COLO829 (cell line): ENCODE data around the gene DPYSL3.

Experiments used
- DNase-seq: peaks from one replicate; pipeline ENCODE4 v3.0.0; 2012; ENCODE audit warnings: low spot score

The DPYSL3 gene

GRCh38 chr5:147472664-147473475 is 37.0 kb downstream of the DPYSL3 start:
- DNase-seq = no peak

- DNase-seq = no peak
These were observed 41.8 kb downstream of the DPYSL3 start for GRCh38 chr5:147467973-147468508.

GRCh38 chr5:147466360-147466980 is 43.4 kb downstream of the DPYSL3 start:
- DNase-seq = no peak

GRCh38 chr5:147465747-147466146 is 44.1 kb downstream of the DPYSL3 start:
- no peak for DNase-seq

DNA sequence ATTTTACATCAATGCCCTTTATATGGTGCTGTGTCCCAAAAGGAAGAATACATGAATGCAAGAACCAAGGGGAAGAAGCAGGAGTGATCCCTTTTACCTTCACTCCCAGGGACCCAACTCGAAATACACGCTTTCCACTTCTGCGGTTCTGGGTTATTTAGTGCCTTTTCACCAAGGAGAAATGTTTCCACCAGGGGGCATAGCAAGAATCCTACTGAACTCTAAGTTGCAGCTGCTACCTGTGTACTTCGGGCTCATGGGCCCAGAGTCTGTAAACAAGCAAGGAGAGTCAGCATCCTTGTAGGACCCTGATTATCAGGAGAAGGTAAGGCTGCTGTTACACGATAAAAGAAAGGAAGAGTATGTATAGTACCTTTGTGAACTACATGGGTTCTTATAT is 45.7 kb downstream of the DPYSL3 start:
- DNase-seq = no peak

DNA sequence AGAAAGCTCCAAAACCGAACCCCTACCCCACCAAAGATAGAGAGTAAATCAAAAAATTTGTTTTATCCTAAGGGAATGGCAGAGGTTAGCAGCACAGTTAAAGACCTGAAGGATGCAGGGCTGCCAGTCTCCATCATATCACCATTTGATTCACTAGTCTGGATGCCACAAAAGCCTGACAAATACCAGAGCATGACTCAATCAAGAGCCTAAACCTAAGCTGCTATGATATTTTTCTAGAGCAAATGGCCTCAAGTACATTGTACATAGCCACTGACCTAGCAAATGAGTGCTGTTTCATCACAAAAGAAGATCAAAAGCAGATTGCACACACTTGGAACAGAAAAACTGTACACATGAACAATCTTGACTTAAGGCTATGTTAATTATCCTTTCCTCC is 48.0 kb downstream of the DPYSL3 start:
- DNase-seq = no peak

DNA sequence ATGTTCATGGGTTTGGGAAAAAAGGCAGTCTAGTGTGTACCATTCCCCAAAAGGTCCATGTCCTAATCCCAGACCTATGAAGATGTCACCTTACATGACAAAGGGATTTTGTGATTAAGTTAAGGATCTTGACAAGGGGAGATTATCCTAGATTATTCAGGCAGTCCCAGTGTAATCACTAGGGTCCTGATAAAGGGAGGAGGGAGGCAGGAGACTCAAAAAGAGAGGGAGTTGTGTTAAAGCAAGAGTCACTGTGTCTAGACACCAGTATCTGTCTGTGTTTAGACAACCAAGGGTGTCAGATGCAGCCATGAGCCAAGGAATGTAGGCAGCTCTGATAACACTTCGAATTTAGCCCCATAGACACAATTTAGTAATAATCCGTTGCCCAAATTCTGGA is 49.5 kb downstream of the DPYSL3 start:
- no peak for DNase-seq

DNA sequence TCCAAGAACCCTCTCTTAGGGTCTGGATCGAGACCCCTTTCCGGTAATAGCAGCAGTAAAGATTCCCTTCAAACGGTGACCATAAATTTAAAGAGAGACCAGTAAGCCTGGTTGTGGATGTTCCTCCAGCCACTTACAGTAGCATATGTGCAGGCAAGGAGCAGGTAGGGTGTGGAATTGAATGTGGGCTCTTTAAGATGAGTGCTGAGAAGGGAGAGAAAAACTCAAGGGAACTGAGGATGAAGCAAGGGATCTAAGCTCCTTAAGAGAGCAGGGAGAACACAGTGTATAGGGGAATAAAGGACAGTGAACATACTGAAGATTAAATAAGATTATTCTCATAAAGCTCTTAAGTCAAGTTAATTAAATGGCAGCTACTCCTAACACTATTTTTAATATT is 51.3 kb downstream of the DPYSL3 start:
- no peak for DNase-seq

- no peak for DNase-seq
These were observed 53.9 kb downstream of the DPYSL3 start for GRCh38 chr5:147455822-147456450.

DNA sequence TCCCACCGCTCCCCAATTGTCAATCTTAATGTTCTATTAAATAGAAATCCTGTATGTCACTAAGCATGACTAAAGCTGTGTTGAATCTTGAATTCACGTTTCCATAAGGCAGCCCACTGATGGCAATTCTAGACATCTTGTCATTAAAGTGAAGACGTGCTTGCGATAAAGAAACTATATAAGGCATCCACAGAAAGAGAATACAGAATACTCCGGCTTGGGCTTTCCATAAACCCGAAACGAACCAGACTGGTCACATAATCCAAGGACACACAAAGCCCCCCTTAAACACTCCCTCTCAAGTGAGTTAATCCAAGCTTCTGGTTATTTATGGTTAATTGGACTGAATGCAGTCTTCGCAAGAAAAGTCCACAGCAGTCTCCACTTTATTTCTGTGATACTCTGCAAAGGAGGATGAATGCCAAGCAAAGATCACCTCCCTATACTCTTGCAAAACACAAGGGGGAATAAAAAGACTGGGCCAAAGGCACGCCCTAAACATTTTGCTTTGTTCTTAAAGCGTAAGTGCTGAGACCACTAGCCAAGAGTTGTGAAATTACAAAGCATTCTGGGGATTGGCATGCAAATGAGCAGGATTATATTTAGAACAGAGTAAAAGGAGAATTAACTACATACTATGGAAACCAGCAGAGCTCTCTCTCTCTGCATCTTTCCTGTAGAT is 54.7 kb downstream of the DPYSL3 start:
- no peak for DNase-seq

GRCh38 chr5:147453875-147454814 is 55.7 kb downstream of the DPYSL3 start:
- peak; percentile 26 for DNase-seq

GRCh38 chr5:147452165-147452811 is 57.6 kb downstream of the DPYSL3 start:
- no peak for DNase-seq

- DNase-seq = no peak
These were observed 58.7 kb downstream of the DPYSL3 start for GRCh38 chr5:147451193-147451592.

- no peak for DNase-seq
These were observed 59.3 kb downstream of the DPYSL3 start for GRCh38 chr5:147450606-147451005.

DNA sequence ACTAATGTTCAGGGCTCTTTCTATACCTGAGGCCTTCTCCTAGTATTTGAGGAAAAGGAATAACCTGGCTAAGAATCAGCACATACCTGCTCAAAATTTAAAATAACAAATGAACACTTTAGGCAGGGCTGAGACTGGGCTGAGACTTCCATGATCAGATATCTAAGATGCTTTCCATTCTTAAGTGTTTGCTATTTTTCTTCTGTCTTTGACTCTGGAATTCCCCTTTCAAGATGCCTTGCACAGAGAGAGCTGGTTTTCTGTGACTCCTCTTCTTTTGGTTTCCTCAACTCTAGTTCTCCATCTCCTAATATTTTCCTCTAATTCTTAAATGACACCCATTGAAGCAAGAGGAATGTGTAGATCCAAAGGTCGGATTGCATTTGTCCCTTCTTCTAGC is 61.1 kb downstream of the DPYSL3 start:
- DNase-seq = no peak

DNA sequence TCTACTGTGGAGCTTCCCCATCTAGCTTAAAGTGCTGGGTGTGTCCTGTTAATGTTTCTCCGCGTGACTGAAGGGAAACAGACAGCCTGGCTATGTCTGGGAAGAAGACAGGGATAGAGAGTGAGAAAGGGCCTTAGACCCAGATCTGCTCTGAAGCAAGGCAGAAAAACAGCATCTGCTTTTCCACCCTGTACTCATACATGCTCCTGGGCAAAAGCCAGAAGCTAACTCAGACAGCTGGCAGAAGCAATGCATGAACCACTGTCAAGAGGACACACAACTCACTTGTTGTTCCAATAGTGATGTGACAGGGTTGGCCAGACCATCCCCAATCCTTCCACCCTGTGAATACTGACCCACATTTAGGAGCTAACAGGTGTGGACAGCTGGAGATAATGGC is 63.3 kb downstream of the DPYSL3 start:
- no peak for DNase-seq

- no peak for DNase-seq
These were observed 64.0 kb downstream of the DPYSL3 start for GRCh38 chr5:147445917-147446316.

DNA sequence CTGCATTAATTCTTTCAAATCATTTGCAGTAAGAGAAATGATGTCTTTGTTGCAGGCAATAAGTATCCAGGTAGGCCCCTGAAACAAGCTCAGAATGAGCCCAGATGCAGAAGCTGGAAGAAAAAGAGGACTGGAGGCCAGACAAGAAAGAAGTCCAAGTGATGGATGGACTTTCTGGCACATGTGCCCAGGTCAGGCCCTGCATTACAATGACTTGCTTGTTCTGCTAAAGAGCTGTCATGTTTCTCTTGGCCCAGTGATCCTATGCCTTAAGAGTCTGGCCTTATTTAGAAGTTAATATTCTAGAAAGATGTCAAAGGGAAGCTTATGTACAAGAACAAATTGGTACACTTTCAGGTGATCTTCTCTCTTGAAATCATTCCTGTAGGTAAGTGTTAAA is 64.8 kb downstream of the DPYSL3 start:
- peak; percentile 14 for DNase-seq

DNA sequence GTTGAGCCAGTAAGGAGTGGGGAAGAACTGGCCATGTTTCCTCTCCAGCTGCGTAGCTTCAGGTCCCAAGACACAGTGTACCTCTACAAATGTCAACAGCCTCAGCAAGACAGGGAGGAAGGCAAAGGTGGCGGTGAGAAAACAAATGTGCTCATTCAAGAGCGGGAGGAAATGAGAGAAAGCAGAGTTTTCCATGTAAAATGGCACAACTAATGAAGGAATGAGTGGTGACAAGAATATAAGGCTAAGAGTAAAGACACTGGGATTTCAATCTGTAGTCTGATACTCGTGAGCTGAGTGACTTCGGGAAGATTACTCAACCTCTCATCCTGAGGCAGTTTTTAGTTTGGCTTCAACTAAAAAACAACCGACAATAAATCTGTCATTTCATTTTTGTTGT is 67.6 kb downstream of the DPYSL3 start:
- no peak for DNase-seq

- no peak for DNase-seq
These were observed 68.6 kb downstream of the DPYSL3 start for GRCh38 chr5:147441191-147441695.

GRCh38 chr5:147439254-147439653 is 70.6 kb downstream of the DPYSL3 start:
- DNase-seq = no peak
